ENCODE results near the gene STPG2.

DNA sequence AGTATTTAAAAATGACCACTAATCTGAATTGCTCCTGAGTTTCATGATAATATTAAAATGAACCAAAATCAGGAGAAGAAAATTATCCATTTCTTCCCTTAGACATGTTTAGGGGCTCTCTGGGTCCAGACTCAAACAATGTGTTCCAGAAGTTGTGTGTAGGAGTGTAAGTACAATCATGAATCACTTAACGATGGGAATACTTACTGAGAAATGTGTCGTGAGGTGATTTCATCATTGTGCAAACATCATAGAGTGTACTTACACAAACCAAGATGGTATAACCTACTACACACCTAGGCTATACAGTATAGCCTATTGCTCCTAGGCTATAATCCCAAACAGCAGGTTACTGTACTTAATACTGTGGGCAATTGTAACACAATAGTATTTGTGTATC lies 74.8 kb downstream of the STPG2 start:
- no peak for TF ChIP-seq POLR2A (IDR thresholded peaks at IDR 0.05; ENCODE audit: low read length)
- no peak for TF ChIP-seq GATA1 (IDR thresholded peaks at IDR 0.05; ENCODE audit: low read depth, low read length)

All from erythroblast (primary cell).